Superior temporal gyrus (tissue), 1 donor: ENCODE measurements around the gene EXOC2.

Experiments used
- DNase-seq: peaks from one replicate; pipeline ENCODE4 v3.0.0-alpha.2; 2016; ENCODE audit errors: extremely low spot score

The EXOC2 gene

DNA sequence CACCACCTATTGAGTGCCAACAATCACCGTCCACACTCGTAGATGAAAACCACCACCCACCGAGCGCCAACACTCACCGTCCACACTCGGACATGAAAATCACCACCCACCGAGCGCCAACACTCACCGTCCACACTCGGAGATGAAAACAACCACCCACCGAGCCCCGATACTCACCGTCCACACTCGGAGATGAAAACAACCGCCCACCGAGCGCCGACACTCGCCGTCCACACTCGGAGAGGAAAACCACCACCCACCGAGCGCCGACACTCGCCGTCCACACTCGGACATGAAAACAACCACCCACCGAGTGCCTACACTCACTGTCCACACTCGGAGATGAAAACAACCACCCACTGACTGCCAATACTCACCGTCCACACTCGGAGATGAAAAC lies 172.1 kb downstream of the EXOC2 start:
- DNase-seq, result no peak

DNA sequence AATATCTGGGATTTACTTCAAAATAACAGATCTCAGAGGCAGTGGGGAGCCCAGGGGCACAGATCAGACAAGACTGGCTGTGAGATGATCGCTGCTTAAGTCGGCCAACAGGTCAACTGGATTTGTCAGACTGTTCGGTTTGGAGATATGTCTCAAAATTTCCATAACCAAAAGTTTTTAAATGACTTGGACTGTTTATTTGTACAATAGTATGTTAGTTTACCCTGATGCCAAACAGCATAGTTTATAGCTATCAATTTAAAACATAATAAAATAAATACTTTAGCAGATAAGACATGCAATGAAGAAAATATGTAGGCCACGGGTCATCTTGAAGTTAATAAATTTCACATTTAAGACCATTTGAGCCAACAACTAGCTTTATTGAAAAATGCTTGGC lies 174.7 kb downstream of the EXOC2 start:
- no peak for DNase-seq

DNA sequence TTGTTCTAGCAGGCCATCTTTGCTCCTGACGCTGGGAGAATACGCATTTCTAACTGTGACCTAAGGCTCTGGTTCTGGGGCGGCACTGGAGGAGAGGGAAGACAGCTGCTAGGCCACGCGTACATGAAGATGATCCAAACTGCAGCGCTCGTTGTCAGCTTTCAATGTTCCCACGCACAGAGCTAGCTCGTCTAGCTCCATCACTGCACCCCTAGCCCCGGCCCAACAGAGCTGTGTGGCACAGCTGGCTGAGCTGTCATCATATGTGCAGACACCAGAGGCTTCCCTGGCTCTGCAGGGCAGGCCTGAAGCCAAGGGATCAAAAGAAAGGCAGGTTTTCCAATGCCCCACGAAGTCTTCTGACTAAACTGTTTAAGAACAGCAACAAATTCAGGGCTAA lies 176.7 kb downstream of the EXOC2 start:
- no peak for DNase-seq

DNA sequence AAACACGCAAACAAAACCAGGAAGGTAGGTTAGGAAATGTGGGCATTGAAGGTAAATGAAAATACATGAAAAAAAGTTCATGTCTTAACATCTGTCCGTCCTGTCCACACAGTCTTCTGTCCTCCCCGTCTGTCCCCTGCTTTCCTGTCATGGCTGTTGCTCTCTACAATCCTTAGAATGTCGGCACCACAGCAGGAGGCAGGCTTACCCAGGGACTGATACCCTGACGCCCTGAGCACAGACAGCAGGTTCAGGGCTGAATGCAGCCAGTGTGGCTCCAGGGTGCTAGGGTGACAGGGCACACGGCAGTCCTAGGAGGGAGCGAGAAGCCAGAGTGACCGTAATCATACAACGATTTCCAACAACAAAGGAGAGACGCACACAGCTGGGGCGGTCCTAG lies 177.7 kb downstream of the EXOC2 start:
- no peak for DNase-seq

DNA sequence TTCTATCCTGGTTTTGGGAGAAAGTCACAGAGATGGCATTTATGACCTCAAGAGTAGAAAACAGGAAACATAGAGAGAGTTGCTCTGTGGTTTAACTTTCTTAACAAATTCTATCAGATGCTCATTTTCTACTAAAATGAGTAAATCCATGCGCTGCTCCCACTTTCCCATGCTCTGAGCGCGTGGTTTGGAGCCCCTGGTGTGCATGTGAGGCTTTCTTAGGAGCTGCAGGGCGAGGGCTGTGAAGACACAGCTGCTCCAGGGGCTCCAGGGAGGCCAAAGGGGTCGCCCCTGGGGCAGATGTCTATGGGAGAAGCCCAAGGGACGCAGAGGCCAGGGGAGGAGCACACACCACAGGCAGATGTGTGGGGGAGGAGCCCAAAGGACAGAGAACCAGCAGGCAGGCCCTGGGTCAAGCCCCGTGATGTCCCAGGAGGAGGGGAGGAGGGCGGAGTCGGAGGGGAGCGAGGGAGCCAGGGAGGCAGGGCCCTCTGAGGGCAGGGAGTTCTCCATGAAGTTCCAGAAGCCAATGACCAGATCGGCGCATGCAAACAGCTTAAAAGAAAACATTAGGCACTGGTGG lies 178.5 kb downstream of the EXOC2 start:
- no peak for DNase-seq

DNA sequence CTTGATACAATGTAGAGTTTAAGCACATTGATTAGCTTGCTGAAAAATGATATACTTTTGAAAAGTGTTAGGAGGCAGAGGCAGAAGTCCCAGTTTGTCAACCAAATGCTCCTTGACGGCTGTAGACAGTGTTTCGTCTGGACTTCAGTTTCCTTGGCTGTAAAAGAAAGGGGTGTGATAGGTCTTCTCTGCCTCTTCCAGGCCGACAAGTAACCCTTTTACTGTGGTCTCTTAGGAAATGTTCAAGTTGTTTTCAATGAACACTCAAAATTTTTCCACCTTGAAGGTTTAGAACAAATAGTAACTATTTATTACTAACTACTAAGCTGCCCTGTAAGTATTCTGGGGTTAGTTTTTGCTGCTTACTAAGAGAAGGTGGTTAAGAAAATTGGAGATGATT lies 179.0 kb downstream of the EXOC2 start:
- DNase-seq, result no peak

DNA sequence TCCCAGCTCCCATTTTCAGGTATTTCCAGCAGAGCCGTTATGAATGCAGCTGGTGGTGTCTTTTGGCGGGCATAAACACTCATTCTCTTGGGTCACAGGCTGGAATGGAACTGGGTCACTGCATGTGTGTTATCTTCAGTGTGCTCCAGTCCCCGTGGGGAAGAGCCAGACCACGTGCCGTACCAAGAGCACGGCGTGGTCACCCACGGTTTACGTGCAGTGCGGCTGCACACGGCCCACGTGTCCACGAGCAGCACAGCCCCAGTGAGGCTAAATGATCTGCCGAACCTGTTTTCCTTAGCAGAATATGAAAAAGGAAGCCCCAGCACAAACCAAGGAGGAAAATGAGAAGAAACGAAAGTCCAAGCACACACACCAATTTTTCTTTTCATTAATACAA lies 179.9 kb downstream of the EXOC2 start:
- DNase-seq, result no peak

DNA sequence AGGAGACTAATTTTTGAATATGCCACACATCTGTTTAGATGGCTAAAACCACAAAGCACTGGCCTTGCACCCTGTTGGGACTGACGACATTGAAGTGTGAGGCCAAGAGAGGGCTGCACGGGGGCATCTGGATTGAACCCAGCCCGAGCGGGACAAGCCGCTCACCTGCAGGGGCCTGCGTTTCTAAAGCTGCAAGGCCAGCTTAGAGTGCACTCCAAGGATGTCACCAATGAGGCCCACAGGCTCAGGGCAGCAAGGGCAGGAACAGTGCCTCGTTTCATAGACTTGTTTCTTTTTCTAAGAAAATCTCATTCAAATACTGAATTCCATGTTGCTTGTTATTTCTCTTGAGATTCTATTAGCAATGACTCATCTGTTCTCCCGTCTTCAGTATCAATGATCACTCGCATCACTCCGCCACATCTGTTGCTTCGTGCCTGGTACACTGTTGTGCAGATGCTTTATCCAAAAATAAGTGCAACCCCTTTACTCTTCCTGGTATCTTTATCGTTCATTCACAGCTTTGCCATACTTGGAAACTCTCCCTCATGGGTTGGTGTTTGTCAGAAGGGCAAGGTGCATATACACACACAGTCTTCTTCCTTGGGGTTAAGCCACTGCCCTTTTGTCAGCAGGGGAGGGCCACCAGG lies 181.3 kb downstream of the EXOC2 start:
- DNase-seq, result no peak

DNA sequence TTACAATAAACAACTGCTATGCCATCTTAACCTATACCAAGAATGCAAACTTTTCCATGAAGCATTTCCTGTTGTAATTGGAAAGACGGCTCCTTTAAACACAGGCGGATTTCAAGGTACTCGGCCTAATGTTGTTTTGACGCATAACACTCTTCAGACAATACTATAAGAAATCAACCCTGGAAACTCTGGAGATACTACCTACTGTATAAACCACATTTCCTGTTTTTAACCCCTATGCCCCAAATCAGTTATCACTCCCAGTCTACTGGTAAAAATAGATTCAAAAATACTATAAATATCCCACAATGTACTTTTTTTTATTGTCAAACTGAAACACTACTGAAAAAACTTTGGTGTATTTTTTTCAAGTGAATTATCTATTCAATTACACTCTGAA lies 183.3 kb downstream of the EXOC2 start:
- no peak for DNase-seq

DNA sequence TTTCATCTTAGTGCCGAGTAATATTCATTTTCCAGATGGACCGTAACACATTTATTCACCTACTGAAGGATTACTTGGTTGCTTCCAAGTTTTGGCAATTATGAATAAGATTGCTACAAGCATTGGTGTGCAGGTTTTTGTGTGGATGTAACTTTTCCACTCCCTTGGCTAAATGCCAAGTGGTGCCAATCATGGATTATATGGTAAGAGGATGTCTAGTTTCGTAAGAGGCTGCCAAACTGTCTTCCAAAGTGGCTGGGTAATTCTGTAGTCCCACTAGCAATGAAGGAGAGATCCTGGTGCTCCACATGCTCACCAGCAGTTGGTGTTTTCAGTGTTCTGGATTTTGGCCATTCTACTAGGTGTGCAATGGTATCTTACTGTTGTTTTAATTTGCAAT lies 184.3 kb downstream of the EXOC2 start:
- DNase-seq, result no peak

DNA sequence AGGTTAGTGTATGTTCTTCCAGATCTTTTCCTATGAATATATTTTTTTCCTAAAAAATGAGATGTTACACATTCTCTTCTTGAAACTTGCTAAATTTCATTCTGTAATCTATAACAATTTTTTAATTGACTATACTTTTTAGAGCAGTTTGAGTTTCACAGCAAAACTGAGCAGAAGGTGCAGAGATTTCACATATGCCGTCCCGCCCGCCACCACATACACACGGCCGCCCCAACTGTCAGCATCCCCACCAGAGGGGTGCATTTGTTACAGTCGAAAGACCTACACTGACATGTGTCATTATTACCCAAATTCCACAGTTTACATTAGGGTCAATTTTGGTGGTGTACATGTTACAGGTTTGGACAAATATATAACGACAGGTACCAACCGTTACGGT lies 184.9 kb downstream of the EXOC2 start:
- no peak for DNase-seq

DNA sequence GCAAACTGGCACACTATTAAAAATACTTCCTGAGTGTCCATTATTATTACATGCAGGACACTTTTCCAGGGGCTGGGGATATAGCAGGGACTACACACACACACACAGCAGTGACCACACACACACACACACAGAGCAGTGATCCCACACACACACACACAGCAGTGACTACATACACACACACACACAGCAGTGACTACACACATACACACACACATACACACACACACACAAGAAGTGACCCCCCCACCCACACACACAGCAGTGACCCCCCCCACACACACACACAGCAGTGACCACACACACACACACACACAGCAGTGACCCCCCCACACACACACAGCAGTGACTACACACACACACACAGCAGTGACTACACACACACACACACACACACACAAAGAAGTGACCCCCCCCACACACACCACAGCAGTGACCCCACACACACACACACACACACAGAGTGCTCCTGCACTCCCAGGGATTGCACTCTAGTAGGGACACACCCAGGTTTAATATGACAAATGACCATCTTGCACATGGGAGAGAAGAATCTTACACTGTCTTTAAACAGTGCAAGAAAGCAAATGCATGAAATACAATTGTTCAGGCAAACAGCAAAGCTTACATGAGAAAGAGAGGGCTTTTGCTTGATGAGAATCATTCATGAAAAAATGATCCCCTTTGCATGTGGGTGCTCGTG lies 185.9 kb downstream of the EXOC2 start:
- no peak for DNase-seq

DNA sequence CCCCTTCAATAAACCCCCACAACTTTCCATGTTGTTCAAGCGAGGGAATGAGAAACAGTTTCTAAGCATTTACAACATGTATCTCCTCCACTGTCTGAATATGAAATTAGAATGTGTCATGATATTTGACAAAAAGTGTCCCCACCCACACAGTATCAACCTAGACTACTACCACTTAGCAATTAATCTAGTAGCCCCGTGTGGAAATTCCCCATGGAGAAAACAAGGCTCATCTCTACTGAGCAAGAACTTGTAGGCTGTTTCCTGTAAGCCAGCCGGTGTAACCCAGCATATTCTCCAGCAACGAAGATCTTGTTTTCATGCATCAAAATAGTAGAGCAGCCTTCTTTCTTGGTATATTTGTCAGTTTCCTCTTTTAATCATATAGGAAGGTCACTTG lies 186.4 kb downstream of the EXOC2 start:
- no peak for DNase-seq

DNA sequence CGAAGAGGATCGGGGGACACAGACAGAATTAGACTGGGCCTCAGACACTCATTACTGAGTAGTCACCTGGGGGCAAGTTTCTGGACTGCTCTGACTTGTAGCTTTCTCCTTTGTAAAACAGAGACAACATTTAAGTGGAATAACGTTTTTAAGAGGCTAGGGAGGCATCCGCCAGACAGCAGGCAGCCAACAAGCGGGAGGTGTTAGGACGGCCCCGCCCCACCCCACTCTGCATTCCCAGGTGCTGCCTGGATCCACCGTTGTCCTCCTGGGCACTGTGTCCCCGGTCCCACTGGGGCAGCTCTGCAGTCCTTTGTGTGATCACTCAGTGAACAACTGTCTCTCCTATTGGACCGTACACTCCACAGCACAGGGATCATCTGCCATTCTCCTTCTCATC lies 187.6 kb downstream of the EXOC2 start:
- no peak for DNase-seq

DNA sequence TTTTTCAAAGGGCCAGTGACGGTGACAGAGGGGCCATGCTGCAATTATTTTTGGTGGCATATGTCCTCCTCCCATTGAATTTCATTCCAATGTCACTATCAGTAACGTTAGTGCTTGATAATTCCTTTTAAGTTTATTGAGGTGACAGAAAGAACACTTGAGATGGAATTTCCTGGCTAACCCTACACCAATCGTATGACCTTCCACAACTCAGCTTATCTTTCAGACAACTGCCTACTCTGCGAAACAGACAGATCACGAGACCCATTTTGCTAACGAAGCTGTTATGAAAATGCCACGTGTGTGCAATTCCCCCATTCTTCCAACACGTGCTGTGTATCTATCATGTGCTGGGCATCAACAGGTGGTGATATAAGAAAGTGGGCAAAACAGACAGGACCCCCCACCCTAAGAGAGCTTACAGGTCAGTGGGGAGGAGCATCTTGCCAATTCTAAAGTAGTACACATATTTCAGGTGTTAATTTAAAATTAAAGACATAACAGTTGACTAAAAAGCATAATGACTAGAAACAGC lies 188.4 kb downstream of the EXOC2 start:
- no peak for DNase-seq

DNA sequence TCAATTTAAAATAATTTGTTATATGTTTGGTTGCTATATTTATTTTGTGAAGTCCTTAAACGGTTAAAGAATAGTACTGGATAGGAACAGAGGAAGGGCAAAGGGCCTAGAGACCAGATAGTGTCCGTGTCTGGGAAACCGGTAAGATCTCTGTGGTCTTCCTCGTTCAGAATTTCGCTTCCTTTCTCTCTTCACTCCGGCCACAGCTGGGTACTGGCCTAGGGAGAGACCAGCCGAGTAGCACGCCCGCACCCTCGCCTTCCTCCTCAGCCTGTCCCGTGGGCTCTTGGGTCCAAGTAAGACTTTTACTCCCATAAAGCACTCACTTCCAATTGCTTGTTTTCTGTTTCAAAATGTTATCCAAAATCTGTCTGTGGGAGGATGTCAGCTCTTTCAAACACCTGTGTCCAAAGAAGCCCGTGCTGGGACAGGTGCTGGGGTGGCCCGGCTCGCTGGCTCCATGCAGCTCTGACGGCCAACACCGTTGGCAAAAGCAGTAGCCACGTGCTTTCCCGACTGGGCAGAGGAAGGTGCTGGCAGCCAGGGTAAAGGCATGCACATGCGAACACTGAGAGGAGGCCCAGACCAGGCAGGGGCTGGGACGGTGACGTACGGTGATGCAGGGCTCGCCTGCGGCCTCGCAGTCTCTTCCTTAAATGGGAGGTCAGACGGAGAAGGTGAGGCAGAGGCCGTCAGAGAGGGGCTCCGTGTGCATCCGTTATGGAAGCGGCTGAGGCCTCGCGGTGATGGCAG lies 189.2 kb downstream of the EXOC2 start:
- no peak for DNase-seq

DNA sequence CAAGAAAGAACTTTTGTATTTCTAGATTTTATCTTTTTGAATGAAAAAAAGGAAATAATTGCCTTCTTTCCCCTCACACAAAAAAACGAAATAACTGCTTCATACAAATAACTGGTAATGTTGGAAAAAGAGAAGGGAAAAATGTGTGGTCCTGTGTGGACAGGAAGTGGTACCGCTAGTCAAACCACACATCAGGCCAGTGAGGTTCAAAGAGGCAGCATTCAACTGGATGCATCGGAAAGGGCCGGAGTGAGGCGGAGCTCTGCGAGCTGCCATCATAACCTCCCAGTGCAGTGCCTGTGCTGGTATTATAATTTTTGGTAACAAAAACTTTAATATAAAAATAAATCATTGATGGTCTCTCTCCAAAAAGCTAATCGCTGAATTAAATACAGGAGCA lies 190.2 kb downstream of the EXOC2 start:
- no peak for DNase-seq

DNA sequence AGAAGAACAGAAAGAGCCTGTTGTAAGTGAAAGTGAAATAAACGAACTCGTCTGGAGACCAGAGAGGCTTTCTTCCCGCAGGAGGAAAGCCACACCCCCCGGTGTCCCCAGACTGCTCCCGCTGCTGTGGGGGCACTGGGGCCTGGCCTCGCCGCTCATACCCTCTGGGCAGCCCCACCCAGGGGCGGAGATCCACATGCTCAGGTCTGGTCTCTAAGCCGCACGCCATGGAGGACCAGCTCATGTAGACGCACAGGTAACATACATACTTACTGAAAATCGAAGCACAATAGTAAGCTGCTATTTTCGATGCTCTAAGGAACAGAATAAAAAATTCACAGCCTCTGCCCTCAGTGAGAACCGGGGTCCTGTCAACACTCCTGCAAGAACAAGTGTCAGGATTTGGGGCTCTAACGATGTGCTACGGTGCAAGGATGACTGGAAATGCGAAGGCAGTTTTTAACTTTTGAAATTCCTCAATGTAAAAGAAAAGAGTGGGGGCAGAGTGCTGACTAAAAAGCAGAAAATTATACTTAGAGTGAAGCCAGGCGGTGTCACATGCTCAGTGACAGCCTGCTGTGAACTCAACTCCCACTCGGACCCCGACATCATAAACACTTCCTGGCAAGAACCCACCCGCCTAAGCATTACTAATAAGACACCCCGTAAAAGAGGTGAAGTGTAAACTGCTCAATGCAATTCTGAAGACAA lies 190.9 kb downstream of the EXOC2 start:
- DNase-seq, result no peak

DNA sequence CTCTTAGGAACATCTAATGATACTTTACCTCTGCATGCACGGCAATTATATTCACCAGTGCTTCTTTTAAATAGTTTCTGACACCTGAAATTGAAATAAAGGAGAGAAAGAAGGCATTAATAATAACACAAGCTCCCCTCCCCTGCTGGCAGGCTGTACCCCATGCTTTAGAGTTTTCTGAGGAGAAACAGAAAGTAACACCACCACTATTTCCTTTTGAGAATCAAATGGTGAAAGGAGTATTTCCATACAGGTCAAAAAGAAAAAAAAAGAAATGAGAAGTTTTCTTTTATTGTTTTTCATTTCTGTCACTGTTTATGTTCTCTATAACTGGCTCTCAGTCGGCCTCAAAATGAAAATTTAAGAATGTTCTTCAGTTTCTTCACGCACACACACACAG lies 193.3 kb downstream of the EXOC2 start:
- DNase-seq, result no peak

DNA sequence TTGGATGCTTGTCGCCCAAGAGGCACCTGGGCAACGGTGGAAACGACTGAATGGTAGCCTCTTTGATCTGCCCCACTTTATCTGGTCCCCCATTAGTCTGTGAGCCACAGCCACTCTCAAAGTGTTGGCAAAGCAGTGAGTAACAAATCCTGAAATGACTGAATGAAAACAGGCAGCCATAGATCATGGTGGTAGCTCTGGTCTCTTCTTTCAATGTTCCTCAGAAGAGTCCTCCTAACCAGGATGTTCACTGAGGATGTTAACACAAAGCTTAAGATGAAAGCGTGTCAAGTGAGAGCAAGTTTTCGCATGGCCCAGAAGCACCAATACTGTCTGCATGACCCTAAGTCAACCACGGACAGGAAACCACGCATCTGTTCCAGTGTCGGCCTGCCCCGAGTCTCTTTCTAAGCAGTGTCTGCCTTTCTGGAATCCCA lies 194.1 kb downstream of the EXOC2 start:
- DNase-seq, result no peak

DNA sequence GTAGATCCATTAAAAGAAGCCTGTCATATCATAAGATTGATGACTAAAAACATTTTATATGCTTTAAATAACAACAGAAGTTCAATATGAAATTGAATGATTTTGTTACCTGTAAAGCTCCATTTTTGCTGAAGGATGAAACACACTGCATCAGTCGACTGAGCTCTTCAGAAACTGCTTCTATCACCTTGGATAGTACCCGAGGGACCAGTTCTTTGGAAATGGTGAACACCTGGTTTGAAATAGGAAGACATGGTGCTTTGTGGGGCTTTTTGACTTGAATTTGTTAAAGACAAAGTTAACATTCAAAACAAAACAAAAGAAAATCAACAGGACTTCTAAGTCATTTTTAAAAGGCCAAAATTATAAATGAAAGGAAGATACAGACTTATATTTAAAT lies 195.7 kb downstream of the EXOC2 start:
- DNase-seq, result no peak

DNA sequence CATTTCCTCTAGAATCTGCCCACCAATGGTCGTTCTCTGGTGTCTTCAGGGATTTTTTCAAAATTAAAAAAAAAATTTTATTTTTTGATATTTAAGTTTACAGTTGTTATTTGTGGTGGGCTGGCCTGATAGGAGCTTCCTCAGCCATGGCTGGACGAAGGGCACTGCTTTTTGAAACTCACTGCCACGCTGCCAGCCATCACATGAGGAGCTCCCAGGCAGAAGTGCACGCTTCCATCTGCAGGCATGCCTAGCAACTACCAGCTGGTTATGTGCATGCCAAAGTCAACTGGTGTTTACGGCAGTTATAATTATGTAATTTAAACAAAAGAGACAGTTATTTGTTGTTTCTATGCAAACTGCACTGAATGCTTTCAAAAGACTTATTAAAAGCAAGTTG lies 196.3 kb downstream of the EXOC2 start:
- DNase-seq, result no peak
